H54 (cell line): ENCODE data around the gene TM9SF4.

Source experiments
- DNase-seq: peaks from one replicate; pipeline ENCODE4 v3.0.0; 2011; ENCODE audit warnings: low spot score, mixed read lengths; ENCODE audit not compliant: insufficient read length
- FAIRE-seq: peaks from 3 replicates; lab custom pipeline; 2011; peaks lifted over from hg19 to GRCh38; lab: Jason Lieb, UNC
- POLR2A ChIP-seq: IDR thresholded peaks from 2 replicates; pipeline ENCODE4 v1.6.1; 2011; ENCODE audit warnings: low read depth, mild to moderate bottlenecking, low read length

TM9SF4 gene

DNA sequence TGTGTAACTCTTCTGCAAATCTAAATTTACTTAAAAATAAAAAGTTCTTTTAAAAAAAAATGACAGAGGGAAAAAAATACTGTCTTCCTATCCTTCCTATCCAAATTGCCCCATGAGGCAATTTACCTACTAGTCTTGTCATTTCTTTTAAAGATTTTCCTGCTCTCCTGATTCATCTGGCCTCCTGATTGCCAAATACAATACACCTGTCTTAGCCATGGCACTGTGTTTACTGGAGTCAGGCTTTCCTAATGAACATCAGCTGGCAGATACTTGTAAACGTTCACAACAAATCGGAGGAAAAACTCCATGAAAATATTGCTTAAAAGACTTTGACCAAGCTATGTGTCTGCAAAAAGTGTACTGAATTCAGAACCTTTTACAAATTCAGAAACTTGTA lies 21.5 kb downstream of the TM9SF4 start:
- no peak for TF ChIP-seq POLR2A
- DNase-seq (no peak), FAIRE-seq (no peak)

DNA sequence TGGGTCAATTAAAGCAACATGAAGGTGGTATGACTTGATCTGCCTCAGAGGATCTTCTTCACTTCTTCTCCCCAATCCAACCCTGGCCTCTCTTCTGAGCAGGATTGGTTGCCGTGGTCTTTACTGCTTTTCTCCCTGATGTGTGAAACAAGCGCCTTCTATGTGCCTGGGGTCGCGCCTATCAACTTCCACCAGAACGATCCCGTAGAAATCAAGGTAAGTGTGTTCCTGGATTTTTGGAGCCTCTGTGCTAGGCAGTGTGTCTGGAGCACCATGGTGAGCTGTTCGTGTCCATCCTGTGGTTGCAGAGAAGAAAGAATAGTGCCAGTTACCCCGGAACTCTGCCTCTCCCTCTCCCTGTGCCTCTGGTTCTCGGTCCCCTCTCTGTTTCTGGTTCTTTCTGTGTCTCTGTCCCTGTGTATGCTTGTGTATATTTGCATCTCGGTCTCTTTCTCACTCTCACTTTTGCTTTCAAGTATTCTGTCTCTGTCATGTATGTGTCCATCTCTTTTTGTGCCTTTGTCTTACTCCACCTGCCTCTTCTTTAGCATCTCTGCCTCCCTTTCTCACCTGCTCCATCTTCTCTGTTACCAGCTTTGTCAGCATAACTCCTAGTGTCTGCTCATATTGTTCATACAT lies 23.5 kb downstream of the TM9SF4 start:
- FAIRE-seq: no peak
- no peak for TF ChIP-seq POLR2A
- no peak for DNase-seq

DNA sequence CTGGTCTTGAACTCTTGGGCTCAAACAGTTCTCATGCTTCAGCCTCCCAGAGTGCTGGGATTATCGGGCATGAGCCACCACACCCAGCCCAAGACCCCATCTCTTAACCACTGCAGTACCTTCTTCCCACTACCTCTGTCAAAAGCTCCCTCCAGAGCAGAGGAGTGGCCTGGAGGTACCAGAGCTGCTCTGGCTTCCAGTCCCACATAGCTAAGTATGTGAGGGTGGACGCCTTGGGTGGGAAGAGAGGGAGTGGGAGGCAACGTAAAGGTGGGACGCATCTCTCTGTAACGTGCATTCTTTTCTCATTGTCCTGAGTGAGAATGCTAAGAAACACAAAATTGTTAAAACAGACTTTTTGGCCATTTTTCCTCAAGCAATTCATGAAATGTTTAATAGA lies 24.5 kb downstream of the TM9SF4 start:
- no peak for TF ChIP-seq POLR2A
- no peak for FAIRE-seq
- DNase-seq: no peak

- TF ChIP-seq POLR2A: no peak
- DNase-seq (no peak), FAIRE-seq (no peak)
Measured at GRCh38 chr20:32135983-32136515, 26.5 kb downstream of the TM9SF4 start.

- TF ChIP-seq POLR2A: no peak
- DNase-seq (no peak), FAIRE-seq (no peak)
Measured at GRCh38 chr20:32138921-32139320, 29.4 kb downstream of the TM9SF4 start.

DNA sequence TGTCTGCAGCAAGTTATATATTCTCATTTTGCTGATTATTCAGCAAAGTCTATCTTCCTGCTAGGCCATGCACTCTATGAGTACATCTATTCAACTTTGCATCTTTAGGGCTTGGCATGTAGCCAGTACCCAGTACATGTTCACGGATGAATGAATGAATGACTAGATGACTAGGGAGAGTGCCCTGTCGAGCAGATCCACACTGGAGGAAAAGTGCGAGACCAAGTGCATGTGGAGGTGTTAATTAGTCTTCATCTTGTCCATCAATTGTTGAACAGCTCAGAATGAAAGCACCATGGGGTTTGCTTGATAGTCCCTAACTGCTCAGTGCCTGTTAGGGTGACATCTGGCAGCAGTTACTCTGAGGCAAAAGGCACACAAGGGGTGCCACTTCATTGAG lies 30.4 kb downstream of the TM9SF4 start:
- FAIRE-seq (no peak), DNase-seq (no peak)
- TF ChIP-seq POLR2A: no peak

DNA sequence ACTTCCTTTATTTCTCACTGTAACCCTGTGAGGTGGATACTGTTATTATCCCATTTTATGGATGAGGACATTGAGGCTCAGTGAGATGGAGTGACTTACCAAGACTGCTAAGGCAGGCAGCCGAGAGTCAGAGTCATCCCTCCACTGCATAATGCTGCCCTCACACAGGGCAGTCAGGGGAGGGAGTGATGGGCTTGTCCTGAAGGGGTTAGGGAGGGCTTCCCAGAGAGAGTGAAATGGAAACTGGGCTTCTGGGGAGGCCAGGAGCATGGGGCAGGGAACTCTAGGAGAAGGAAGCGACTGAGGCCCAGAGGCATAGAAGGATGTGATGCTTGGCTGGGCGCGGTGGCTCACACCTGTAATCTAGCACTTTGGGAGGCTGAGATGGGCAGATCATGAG lies 31.1 kb downstream of the TM9SF4 start:
- TF ChIP-seq POLR2A: no peak
- FAIRE-seq (no peak), DNase-seq (no peak)

DNA sequence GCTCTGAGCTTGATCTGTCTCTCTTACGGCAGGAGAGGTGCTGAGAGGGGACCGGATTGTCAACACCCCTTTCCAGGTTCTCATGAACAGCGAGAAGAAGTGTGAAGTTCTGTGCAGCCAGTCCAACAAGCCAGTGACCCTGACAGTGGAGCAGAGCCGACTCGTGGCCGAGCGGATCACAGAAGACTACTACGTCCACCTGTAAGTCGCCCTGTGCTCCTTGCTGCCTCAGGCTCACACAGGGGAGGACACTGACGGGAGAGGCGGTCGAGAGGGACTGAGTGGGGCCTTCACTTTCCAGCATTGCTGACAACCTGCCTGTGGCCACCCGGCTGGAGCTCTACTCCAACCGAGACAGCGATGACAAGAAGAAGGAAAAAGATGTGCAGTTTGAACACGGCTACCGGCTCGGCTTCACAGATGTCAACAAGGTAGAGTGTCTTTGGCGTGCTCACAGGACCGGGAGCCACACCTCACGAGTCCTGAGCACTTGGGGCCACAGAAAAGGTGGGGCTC lies 32.0 kb downstream of the TM9SF4 start:
- DNase-seq (no peak), FAIRE-seq (no peak)
- no peak for TF ChIP-seq POLR2A

DNA sequence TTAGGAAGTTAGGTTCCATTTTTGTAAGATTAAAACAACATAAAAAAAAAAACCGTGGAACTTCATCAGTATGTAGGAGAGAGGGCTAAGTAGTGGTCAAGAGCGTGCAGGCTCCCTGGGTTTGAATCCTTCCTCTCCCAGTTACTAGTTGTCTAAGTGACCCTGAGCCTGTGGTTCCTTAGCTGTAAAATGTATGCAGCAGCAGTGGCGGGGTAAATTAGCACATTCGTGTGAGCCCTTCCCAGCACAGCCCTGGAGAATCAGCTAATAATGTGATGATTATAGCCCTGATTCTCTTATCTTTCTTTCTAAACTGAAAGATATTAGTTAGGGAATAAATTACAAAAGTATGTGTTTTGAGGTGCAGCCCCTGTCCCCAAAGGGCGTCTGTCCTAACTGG lies 32.6 kb downstream of the TM9SF4 start:
- no peak for TF ChIP-seq POLR2A

GRCh38 chr20:32142991-32143390 lies 33.5 kb downstream of the TM9SF4 start:
- no peak for TF ChIP-seq POLR2A

More for the DNA sequence above, 32.6 kb downstream of the TM9SF4 start:
- no peak for DNase-seq
- FAIRE-seq: no peak

DNA sequence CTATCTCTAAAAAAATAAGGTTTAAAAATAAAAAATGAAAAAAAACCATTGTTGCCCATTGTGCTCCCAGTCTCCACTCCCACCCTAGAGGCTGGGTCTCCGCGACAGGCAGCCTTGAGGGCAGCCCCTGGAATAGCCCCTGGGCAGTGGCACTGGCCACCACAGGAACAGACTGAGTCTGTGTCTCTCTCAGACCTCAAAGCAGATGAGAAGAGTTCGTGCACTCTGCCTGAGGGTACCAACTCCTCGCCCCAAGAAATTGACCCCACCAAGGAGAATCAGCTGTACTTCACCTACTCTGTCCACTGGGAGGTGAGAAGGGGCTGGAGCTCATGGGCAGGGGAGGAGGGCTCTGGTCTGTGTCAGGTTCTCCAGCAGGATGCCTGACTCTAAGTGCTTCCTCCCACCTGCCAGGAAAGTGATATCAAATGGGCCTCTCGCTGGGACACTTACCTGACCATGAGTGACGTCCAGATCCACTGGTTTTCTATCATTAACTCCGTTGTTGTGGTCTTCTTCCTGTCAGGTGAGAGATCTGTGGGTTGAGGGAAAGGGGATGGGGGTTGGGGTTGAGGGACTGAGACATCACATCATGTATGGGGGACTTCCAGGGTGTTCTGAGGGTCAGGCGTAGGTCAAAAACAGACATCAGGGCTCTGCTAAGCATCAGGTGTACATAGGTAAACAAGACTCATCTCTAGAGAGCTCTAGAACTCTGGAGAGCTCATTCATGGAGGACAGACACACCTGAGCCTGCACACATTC lies 35.6 kb downstream of the TM9SF4 start:
- DNase-seq (no peak), FAIRE-seq (no peak)
- no peak for TF ChIP-seq POLR2A

More at GRCh38 chr20:32142991-32143390, 33.5 kb downstream of the TM9SF4 start:
- FAIRE-seq: no peak
- DNase-seq: no peak

GRCh38 chr20:32149566-32150170 lies 40.2 kb downstream of the TM9SF4 start:
- FAIRE-seq: no peak
- TF ChIP-seq POLR2A: no peak
- DNase-seq: no peak

- FAIRE-seq: no peak
- no peak for TF ChIP-seq POLR2A
- no peak for DNase-seq
Measured at GRCh38 chr20:32150291-32150848, 40.9 kb downstream of the TM9SF4 start.

GRCh38 chr20:32152421-32153155 lies 43.1 kb downstream of the TM9SF4 start:
- DNase-seq: no peak
- FAIRE-seq: no peak
- TF ChIP-seq POLR2A: no peak
